SK-N-SH (cell line): ENCODE data around the gene LMTK2. TPM values are rescaled to one million over a fixed set of nuclear protein-coding genes. Genes with fewer than 3 reads are reported as not detected.

Experiments
- CTCF ChIA-PET: fragments of 300-600, 350-600 bp; formaldehyde crosslinking; extraction: SDS; loops from one replicate; lab custom pipeline; 2021; lab: Yijun Ruan, JAX
- POLR2A ChIA-PET: fragments of 350-600 bp; sonication (Branson Sonifier 250); formaldehyde crosslinking; extraction: SDS; loops from one replicate; lab custom pipeline; 2020; ENCODE audit warnings: antibody characterized with exemption, inconsistent platforms; lab: Yijun Ruan, JAX
- DNase-seq: peaks from one replicate; pipeline ENCODE4 v3.0.0; 2012
- H2AFZ ChIP-seq: fragments of 200-600 bp; sonication (generic); 2 replicates; pipeline ENCODE4 v1.8.1; 2016; ENCODE audit warnings: antibody characterized with exemption, mild to moderate bottlenecking, low read depth
- H3F3A ChIP-seq: fragments of 200-600 bp; sonication (generic); replicated peaks from 2 replicates; pipeline ENCODE3; 2016; ENCODE audit warnings: antibody characterized with exemption, mild to moderate bottlenecking; ENCODE audit not compliant: insufficient read depth
- H3K27ac ChIP-seq, 2 experiments: fragments of 200-500 bp in 1 of 2; fragments of 200-600 bp in 1 of 2; sonication (Bioruptor generic) in 1 of 2; sonication (generic), shearing (Covaris generic) in 1 of 2; 2 replicates each; pipeline versions ENCODE4 v1.5.1 to v1.6.1; 2014 to 2016; ENCODE audit warnings: low read depth in 2 of 2, inconsistent platforms in 1 of 2, low read length in 1 of 2, mild to moderate bottlenecking in 1 of 2, mixed read lengths in 1 of 2
- H3K27me3 ChIP-seq: fragments of 200-600 bp; sonication (generic), shearing (Covaris generic); 2 replicates; pipeline ENCODE4 v1.6.1; 2016; ENCODE audit warnings: mixed run types; ENCODE audit not compliant: insufficient read depth
- H3K36me3 ChIP-seq, 2 experiments: fragments of 200-500 bp in 1 of 2; fragments of 200-600 bp in 1 of 2; sonication (Bioruptor generic) in 1 of 2; sonication (generic) in 1 of 2; replicated peaks in 1 of 2; 2 replicates each; pipeline versions ENCODE3 to v1.5.1; 2014 to 2016; ENCODE audit warnings: low read length in 1 of 2, mild to moderate bottlenecking in 1 of 2; ENCODE audit not compliant: insufficient read depth in 2 of 2, control insufficient read depth in 1 of 2
- H3K4me1 ChIP-seq, 2 experiments: fragments of 200-500 bp in 1 of 2; fragments of 200-600 bp in 1 of 2; sonication (Bioruptor generic) in 1 of 2; sonication (generic), shearing (Covaris generic) in 1 of 2; 2 replicates each; pipeline versions ENCODE4 v1.5.1 to v1.6.1; 2014 to 2016; ENCODE audit warnings: low read depth in 1 of 2, low read length in 1 of 2, mixed run types in 1 of 2; ENCODE audit not compliant: insufficient read depth in 2 of 2, control insufficient read depth in 1 of 2
- H3K4me2 ChIP-seq: fragments of 200-600 bp; sonication (generic), shearing (Covaris generic); 2 replicates; pipeline ENCODE4 v1.6.1; 2017; ENCODE audit warnings: mixed run types
- H3K4me3 ChIP-seq, 2 experiments: fragments of 200-500 bp in 1 of 2; fragments of 200-600 bp in 1 of 2; sonication (Bioruptor generic) in 1 of 2; sonication (generic), shearing (Covaris generic) in 1 of 2; 2 replicates each; pipeline versions ENCODE4 v1.5.1 to v1.8.1; 2014 to 2016; ENCODE audit warnings: low read depth in 2 of 2, inconsistent platforms in 1 of 2, low read length in 1 of 2, mild to moderate bottlenecking in 1 of 2, mixed read lengths in 1 of 2, moderate library complexity in 1 of 2
- H3K79me2 ChIP-seq: fragments of 200-600 bp; sonication (generic); 2 replicates; pipeline ENCODE4 v1.8.1; 2017; ENCODE audit warnings: mild to moderate bottlenecking; ENCODE audit not compliant: insufficient read depth
- H3K9ac ChIP-seq: fragments of 200-600 bp; sonication (generic); 2 replicates; pipeline ENCODE4 v1.6.1; 2017; ENCODE audit warnings: mixed run types
- H3K9me2 ChIP-seq: fragments of 200-600 bp; sonication (generic); 2 replicates; pipeline ENCODE4 v1.6.1; 2017; ENCODE audit warnings: mixed run types
- H3K9me3 ChIP-seq: fragments of 200-600 bp; sonication (generic); 2 replicates; pipeline ENCODE4 v1.6.1; 2017; ENCODE audit warnings: mixed run types, mild to moderate bottlenecking, moderate library complexity
- H4K20me1 ChIP-seq: fragments of 200-600 bp; sonication (generic); 2 replicates; pipeline ENCODE4 v1.6.1; 2017; ENCODE audit warnings: mild to moderate bottlenecking, mixed run types; ENCODE audit not compliant: insufficient read depth
- CHD2 ChIP-seq: fragments of 150-350 bp; IDR thresholded peaks from 2 replicates; pipeline ENCODE4 v1.6.1; 2018; ENCODE audit warnings: low read length; ENCODE audit not compliant: partially characterized antibody
- CTCF ChIP-seq: fragments of 200-600 bp; sonication (generic); IDR thresholded peaks from 2 replicates; pipeline ENCODE4 v1.6.1; 2017; ENCODE audit warnings: antibody characterized with exemption, mild to moderate bottlenecking, moderate library complexity
- EZH2phosphoT487 ChIP-seq: fragments of 200-600 bp; sonication (generic); IDR thresholded peaks from 2 replicates; pipeline ENCODE4 v1.6.1; 2017; ENCODE audit warnings: low read depth, mixed run types, mild to moderate bottlenecking, antibody characterized with exemption, moderate library complexity, borderline replicate concordance
- GABPA ChIP-seq: IDR thresholded peaks from 2 replicates; pipeline ENCODE4 v1.4.0; 2012; ENCODE audit warnings: low read depth, mild to moderate bottlenecking
- MAX ChIP-seq: IDR thresholded peaks from 2 replicates; pipeline ENCODE4 v1.4.0; 2012; ENCODE audit warnings: low read depth
- MEF2A ChIP-seq: IDR thresholded peaks from 2 replicates; pipeline ENCODE4 v1.4.0; 2012; ENCODE audit warnings: low read depth, borderline replicate concordance
- MXI1 ChIP-seq: IDR thresholded peaks from 2 replicates; pipeline ENCODE4 v1.6.1; 2012; ENCODE audit warnings: mild to moderate bottlenecking, low read depth, low read length, improper control_type of control experiment
- NFIC ChIP-seq: IDR thresholded peaks from 2 replicates; pipeline ENCODE4 v1.4.0; 2012; ENCODE audit warnings: borderline replicate concordance
- PBX3 ChIP-seq: IDR thresholded peaks from 2 replicates; pipeline ENCODE4; 2012
- RAD21 ChIP-seq: IDR thresholded peaks from 2 replicates; pipeline ENCODE4 v1.6.1; 2012; ENCODE audit warnings: mild to moderate bottlenecking, low read length
- RCOR1 ChIP-seq: fragments of 150-350 bp; IDR thresholded peaks from 2 replicates; pipeline ENCODE4 v1.6.1; 2017; ENCODE audit warnings: antibody characterized with exemption, low read length
- RXRA ChIP-seq: IDR thresholded peaks from 2 replicates; pipeline ENCODE4 v1.4.0; 2012; ENCODE audit warnings: low read depth, mild to moderate bottlenecking, borderline replicate concordance
- SMC3 ChIP-seq: IDR thresholded peaks from 2 replicates; pipeline ENCODE4 v1.6.1; 2012; ENCODE audit warnings: low read depth, low read length, improper control_type of control experiment
- TAF1 ChIP-seq: IDR thresholded peaks from 2 replicates; pipeline ENCODE4 v1.6.1; 2012; ENCODE audit warnings: low read depth, mild to moderate bottlenecking, low read length, moderate library complexity, borderline replicate concordance
- YY1 ChIP-seq: IDR thresholded peaks from 2 replicates; pipeline ENCODE4 v1.4.0; 2012; ENCODE audit warnings: low read depth, mild to moderate bottlenecking
- WGBS: methylation state at CpG from one replicate; pipeline ENCODE4 v1.1.6; 2017; ENCODE audit warnings: low lambda C conversion rate; 5-methylcytosine and 5-hydroxymethylcytosine counted together
- polyA plus RNA-seq, 3 experiments: library from polyadenylated mRNA; depleted of rRNA; stranded (reverse); fragments of >200 nt; gene quantifications; 2 replicates each; pipeline ENCODE4 v1.2.3, GENCODE V29; 2012
- TF ChIP-seq, protein P1 (sequence below): IDR thresholded peaks from 2 replicates; pipeline ENCODE4 v1.4.0; 2012; ENCODE audit warnings: low read depth, borderline replicate concordance
- TF ChIP-seq, protein P2 (sequence below): IDR thresholded peaks from 2 replicates; pipeline ENCODE4 v1.4.0; 2012; ENCODE audit warnings: low read depth, borderline replicate concordance

The LMTK2 gene
- polyA plus RNA-seq, 1 of the 3 experiments (the other 2 are of a cell fraction): 9.0 TPM

- Histone ChIP-seq H3K4me2 (no peak overlapping the region), H3K27me3 (no peaks in the 10 kb centered on the region), H3K79me2 (no peaks in the 10 kb centered on the region; the same call in 1 of the 2 replicates), H3F3A (no peaks in the 10 kb centered on the region), H3K9me3 (no peaks in the 10 kb centered on the region), H2AFZ (no peak overlapping the region), H3K4me1 (no peaks in the 10 kb centered on the region), H3K27ac (no peak overlapping the region), H3K36me3 (peaks cover 4 to 32% of the 10 kb centered on the region in 2 experiments), H4K20me1 (no peaks in the 10 kb centered on the region), H3K9me2 (no peaks in the 10 kb centered on the region), H3K9ac (no peak overlapping the region), H3K4me3 (no peak overlapping the region)
- POLR2A ChIA-PET: no interaction called here
- TF ChIP-seq RCOR1: no peak
- no peak for TF ChIP-seq TAF1
- DNase-seq: no peak
- CTCF ChIA-PET: interaction anchor here (1.1 to 1.7 kb wide), 3 partner anchors 10 to 182 kb away, joined by 3 to 9 read pairs (median 4); no protein-coding TSS in a partner anchor
- 94% methylated on average over 23 of the region's 28 CpGs for WGBS
These were observed 96.8 kb downstream of the LMTK2 start for GRCh38 chr7:98203261-98203963.

- Histone ChIP-seq H3K4me2 (no peak overlapping the region), H3F3A (no peaks in the 10 kb centered on the region), H3K27ac (no peak overlapping the region), H3K79me2 (no peaks in the 10 kb centered on the region; the same call in 1 of the 2 replicates), H3K4me1 (no peaks in the 10 kb centered on the region), H3K9me2 (no peaks in the 10 kb centered on the region), H4K20me1 (no peaks in the 10 kb centered on the region), H3K9me3 (no peaks in the 10 kb centered on the region), H3K4me3 (no peak overlapping the region), H3K36me3 (peaks cover 3 to 33% of the 10 kb centered on the region in 2 experiments), H2AFZ (no peak overlapping the region), H3K27me3 (no peaks in the 10 kb centered on the region), H3K9ac (no peak overlapping the region)
- ChIA-PET CTCF (interaction anchor here (1.1 to 1.6 kb wide), 2 partner anchors 10 to 182 kb away, joined by 3 to 4 read pairs; no protein-coding TSS in a partner anchor), POLR2A (no interaction called here)
- WGBS: 96% methylated on average over 18 of the region's 18 CpGs
- TF ChIP-seq EZH2phosphoT487 (no peak), CHD2 (no peak), MAX (no peak), SMC3 (no peak), YY1 (no peak), RAD21 (no peak), MEF2A (no peak), RCOR1 (no peak), NFIC (no peak), RXRA (no peak), PBX3 (no peak), GABPA (no peak), MXI1 (no peak), CTCF (no peak), TAF1 (no peak)
- TF ChIP-seq, protein P1, sequence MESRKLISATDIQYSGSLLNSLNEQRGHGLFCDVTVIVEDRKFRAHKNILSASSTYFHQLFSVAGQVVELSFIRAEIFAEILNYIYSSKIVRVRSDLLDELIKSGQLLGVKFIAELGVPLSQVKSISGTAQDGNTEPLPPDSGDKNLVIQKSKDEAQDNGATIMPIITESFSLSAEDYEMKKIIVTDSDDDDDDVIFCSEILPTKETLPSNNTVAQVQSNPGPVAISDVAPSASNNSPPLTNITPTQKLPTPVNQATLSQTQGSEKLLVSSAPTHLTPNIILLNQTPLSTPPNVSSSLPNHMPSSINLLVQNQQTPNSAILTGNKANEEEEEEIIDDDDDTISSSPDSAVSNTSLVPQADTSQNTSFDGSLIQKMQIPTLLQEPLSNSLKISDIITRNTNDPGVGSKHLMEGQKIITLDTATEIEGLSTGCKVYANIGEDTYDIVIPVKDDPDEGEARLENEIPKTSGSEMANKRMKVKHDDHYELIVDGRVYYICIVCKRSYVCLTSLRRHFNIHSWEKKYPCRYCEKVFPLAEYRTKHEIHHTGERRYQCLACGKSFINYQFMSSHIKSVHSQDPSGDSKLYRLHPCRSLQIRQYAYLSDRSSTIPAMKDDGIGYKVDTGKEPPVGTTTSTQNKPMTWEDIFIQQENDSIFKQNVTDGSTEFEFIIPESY: no peak
- TF ChIP-seq, protein P2, sequence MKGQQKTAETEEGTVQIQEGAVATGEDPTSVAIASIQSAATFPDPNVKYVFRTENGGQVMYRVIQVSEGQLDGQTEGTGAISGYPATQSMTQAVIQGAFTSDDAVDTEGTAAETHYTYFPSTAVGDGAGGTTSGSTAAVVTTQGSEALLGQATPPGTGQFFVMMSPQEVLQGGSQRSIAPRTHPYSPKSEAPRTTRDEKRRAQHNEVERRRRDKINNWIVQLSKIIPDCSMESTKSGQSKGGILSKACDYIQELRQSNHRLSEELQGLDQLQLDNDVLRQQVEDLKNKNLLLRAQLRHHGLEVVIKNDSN: no peak
- no peak for DNase-seq
These were observed 97.4 kb downstream of the LMTK2 start for GRCh38 chr7:98203964-98204605.
